ENCODE data around the gene SNAPC1.
"Not testable (repeated sequence)": the region's sequence is repeated elsewhere in the genome, so short reads cannot be mapped to it uniquely, and the experiment has no call there.

SNAPC1 gene, protein sequence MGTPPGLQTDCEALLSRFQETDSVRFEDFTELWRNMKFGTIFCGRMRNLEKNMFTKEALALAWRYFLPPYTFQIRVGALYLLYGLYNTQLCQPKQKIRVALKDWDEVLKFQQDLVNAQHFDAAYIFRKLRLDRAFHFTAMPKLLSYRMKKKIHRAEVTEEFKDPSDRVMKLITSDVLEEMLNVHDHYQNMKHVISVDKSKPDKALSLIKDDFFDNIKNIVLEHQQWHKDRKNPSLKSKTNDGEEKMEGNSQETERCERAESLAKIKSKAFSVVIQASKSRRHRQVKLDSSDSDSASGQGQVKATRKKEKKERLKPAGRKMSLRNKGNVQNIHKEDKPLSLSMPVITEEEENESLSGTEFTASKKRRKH

DNA sequence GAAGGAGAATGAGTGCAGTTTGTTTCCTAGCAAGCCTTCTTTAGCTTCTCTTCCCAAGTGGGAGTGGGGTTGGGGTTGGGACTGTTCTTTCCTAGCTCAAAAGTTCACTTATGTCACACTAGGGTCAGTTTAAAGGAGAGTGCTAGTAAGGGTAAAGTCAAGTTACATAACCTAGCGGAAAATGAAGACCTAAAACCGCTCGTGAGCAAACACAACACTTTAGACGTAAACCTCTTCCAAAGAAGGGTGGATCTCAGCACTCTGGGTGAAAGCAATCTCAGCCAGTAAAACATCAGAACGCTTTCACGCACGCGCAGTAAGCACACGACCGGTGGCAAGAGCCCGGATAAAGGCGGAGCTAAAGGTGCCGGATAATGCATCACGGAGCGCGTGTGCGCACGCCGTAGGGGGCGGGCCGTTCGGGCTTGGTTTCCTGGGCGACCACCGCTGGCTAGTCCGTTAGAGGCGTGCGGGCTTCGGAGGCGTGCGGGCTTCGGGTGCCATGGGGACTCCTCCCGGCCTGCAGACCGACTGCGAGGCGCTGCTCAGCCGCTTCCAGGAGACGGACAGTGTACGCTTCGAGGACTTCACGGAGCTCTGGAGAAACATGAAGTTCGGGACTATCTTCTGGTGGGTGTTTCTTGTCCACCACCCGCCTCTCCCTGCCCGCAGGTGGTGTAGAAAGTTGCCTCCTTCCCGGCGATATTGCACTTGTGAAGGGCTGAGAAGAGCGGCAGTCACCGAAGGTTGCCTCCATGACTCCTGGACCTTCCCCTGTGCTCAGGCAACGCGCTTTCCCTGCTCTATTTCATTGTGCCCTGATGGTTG, at the start of gene SNAPC1:
SNAPC1 (plus strand) TSS at position 462 of the 828 bp plus-strand sequence; CDS start at position 503, 41 bp downstream.
- DNase-seq (ENCODE audit: low read depth in 2 of 2) = peak; percentile 95 to 96

DNA sequence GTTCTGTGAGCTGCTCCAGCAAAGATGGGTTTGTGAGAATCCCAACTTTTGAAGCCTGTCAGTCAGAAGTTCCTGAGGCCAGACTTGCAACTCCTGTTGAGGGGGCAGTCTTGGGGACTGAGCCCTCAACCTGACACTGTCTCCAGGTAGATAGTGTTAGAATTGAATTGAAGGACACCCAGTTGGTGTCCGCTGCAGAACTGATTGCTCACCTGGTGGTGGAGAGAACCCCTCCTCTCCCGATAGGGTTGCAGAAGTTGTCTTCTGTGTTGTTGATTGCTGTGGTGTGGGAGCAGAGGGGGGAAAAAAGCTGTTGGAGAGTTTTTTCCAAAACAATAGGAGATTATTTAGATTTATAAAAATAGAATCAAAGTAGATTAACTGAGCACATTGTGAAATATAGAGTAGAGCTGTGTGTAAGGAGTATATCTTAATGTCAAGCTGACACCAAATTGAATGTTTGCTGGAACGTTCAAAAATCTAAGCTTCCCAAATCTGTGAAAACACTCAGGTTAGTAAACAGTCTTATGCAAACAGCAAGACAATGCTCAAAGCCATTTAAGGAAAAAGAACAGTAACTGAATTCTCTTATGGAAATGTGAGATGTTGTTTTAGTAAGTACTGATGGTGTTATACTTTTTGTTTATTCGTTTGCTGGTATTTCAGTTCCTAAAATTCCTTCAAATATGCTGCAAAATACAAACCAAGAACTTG, 48.3 kb upstream of the SNAPC1 start:
- DNase-seq (ENCODE audit: low read depth in 2 of 2) = no peak

DNA sequence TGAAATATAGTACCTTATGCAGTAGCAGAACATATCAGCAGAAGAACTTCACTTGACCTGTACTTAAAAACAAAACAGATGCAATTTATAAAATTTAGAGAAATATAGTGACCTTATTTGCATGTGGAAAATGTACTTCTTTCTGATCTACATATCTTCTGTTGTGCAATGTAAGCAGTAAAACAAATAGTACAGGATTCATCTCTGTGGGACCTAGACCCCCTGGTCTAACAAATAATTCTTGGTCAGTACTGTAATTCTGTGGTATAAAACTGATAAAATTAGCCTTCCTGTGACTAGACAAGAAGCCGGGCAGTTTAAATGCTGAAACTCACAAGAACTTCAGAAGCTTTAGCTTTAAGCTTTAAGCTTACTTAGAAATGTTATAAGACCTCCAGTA, 45.3 kb upstream of the SNAPC1 start:
- DNase-seq (ENCODE audit: low read depth in 2 of 2) = no peak

DNA sequence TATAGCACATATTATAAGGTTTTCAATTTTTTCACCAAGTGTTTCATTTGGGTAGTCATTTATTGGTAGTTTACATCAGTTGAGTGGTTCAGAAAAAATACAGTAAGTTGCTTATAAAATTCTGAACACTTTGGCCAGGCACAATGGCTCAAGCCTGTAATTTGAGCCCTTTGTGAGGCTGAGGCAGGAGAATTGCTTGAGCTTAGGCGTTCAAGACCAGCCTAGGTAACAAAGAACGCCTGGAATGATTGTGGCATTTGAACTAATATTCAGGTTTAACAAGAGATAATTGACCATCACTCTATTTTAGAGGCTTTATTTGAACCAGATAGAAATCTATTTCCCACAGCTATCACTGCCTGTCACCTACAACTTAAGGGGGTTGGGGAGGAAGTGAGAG, 44.2 kb upstream of the SNAPC1 start:
- no peak for DNase-seq (ENCODE audit: low read depth in 2 of 2)

DNA sequence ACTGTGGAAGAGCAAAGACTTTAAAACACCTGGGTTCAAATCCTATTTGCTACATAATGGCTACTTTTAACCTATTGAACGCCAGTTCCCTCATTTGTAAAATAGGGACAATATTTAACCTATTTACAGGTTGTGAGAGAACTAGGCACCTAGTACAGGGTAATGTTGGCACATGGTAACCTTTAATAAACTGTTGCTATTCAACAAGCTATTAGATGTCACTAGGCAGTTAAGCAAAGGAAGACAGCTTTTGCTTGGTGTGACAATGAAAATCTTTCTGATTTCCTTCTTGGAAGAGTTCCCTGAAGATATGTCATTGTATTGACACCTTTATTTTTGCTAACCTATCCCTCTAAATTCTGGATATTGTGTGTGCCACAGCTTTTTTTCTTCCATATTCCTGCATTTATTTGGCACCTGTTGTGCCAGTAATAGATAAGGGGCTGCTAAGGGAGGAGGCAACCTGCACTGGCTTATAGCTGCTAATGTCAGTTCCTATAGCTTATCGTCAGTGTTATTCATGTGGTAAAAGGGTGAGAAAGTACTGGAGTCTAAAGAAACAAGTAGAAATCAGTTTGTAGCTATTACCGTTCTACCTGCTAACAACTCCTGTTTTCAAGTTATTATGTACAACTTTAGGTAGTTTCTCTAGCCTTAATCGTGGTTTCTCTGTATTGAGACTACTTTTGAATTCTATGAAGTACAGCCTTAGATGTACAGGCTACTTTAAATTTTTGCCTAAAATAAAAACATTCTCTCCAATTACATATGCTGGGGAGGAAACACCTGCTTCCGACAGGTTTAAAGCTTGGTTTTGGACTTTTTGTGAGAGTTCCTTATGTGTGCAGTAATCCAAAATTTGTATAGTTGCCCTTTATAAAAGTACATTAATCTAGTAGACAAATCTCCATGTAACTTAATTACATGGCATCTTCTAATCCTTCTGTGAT, 42.6 kb upstream of the SNAPC1 start:
- DNase-seq (ENCODE audit: low read depth in 2 of 2) = no peak

DNA sequence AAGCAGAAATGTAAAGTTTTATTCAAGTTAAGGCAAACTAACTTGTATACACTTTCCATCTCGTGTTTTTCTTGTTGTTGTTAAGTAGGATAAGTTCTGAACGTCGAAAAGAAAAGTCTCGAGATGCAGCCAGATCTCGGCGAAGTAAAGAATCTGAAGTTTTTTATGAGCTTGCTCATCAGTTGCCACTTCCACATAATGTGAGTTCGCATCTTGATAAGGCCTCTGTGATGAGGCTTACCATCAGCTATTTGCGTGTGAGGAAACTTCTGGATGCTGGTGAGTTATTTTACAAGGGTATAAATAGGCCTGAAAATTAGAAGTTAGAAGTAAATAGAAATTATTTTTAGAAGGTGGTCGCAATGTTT, 41.9 kb upstream of the SNAPC1 start:
- no peak for DNase-seq (ENCODE audit: low read depth in 2 of 2)

DNA sequence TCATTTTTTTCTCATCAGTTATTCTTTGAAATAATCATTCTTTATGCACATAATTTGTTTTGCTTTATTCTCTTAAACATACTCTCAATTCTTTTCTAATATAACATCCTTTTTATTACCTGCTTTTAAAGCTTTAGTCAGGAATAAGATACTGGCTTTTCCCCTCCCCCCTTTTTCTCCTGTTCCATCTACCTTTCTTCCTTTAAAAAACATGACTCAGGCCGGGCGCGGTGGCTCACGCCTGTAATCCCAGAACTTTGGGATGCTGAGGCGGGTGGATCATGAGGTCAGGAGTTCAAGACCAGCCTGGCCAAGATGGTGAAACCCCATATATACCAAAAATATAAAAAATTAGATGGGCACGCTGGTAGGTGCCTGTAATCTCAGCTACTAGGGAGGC, 41.5 kb upstream of the SNAPC1 start:
- no peak for DNase-seq (ENCODE audit: low read depth in 2 of 2)

DNA sequence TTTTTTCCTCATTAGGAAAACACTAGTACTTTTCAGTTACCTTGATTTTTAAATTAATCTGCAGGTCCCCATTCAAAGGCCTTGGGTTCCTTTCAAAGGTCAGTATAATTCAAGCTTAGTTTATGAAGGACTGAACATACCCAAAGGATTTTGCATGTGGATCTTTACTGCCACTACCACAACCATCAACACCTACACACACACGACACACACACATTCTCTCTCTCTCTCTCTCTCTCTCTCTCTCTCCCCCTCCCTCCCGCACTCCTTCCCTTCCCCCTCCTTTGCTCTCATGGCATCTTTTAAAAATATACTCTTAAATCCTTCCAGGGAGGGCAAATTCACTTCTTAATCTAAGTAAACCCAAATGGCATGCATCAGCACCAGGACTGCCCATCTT, 38.1 kb upstream of the SNAPC1 start:
- no peak for DNase-seq (ENCODE audit: low read depth in 2 of 2)

DNA sequence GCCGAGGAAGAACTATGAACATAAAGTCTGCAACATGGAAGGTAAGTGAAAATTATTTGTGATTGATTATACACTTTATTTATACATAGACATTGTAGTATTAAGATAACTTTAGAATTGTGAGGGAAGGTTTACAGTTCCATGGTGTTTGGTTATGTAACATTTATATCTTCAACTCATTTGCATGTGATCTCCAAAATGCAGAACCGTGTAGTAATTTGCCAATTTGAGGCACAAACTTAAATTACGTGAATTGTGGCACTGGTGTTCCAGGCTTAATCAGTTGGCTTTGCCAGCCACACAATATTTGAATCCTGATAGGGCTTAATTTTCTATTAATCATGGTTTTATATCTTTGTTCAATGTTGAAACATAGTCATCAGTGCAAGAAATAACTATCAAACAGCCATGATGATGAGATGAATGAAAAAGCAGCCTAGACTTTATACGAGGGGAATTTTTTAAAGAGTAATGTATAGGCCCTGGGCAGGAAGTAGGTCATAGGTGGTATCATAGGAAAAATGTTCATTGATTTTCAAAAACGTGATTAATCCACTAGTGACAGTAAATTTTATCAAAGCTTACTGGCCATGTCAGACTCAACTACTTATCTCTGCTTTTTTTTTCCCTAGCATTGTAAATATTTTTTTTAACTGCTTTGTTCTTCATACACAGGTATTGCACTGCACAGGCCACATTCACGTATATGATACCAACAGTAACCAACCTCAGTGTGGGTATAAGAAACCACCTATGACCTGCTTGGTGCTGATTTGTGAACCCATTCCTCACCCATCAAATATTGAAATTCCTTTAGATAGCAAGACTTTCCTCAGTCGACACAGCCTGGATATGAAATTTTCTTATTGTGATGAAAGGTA, 35.2 kb upstream of the SNAPC1 start:
- DNase-seq (ENCODE audit: low read depth in 2 of 2) = no peak

DNA sequence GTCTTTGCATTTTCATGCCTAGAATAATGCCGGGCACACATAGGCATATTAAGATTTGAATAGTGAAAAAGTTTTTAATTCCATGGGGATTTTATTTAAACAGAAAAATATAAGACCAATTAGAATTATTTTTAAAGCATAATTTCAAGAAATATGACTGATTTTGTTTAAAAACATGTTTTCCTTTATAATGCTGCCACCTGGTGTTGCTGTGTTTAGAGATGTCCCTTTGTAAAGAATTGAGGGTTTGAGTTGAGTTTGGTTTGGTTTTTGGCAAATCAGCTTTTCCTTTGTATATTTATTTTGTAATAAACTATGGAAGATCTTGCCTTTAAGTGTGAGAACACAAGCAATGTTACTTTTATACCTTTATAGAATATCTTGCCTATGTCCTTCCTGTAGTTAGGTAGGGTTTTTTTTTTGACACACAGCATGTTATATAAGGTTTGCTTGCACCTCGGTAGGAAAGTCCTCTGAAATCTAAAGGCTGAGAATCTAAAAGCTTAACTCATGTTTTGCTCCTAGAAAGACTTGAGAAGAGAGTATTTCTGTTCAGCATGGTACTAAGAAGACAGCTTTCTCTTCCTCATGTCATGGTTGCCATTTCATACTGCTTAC, 31.4 kb upstream of the SNAPC1 start:
- DNase-seq (ENCODE audit: low read depth in 2 of 2) = no peak

DNA sequence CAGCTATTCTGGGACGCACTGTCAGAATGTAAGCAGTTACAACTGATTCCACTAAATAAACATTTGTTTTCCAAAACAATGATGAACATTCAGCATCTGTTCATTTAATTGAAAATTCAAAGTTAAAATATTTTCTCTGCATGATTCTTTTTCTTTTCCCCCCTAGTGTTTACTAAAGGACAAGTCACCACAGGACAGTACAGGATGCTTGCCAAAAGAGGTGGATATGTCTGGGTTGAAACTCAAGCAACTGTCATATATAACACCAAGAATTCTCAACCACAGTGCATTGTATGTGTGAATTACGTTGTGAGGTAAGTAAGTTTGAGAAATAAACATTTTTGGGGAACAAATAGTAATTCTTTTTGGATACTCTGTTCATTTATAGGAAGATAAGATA, 28.2 kb upstream of the SNAPC1 start:
- DNase-seq (ENCODE audit: low read depth in 2 of 2) = no peak

DNA sequence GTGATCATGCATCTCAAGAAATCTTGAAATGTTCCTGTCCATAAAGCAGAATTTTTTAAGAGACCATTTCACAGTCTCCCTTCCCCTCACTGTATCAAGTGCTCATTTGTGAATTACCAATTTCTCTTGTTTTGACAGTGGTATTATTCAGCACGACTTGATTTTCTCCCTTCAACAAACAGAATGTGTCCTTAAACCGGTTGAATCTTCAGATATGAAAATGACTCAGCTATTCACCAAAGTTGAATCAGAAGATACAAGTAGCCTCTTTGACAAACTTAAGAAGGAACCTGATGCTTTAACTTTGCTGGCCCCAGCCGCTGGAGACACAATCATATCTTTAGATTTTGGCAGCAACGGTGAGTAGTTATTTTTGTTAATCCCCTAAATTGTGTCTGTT, 25.5 kb upstream of the SNAPC1 start:
- no peak for DNase-seq (ENCODE audit: low read depth in 2 of 2)

DNA sequence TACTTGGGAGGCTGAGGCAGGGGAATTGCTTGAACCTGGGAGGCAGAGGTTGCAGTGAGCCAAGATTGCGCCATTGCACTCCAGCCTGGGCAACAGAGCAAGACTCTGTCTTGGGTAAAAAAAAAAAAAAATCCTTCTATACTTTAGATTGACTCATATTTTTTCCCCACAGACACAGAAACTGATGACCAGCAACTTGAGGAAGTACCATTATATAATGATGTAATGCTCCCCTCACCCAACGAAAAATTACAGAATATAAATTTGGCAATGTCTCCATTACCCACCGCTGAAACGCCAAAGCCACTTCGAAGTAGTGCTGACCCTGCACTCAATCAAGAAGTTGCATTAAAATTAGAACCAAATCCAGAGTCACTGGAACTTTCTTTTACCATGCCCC, 24.3 kb upstream of the SNAPC1 start:
- no peak for DNase-seq (ENCODE audit: low read depth in 2 of 2)

DNA sequence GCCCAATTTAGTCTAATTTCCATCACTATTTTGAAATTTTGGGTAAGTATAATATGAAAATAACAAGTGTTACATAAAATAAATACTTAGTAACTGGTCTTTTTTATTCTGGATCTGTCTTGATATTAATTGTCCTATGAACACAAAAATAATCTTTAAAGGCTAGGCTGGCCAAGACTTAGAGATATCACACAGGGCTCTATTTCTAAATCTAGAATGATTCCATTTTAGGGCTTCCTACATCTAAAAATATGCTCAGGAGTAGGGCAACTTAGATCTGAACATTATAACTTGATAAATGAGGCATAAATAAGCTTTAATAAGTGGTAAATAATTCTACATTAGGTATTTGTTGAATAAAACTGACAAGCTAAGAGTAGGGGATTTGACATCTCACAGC, 23.1 kb upstream of the SNAPC1 start:
- no peak for DNase-seq (ENCODE audit: low read depth in 2 of 2)

DNA sequence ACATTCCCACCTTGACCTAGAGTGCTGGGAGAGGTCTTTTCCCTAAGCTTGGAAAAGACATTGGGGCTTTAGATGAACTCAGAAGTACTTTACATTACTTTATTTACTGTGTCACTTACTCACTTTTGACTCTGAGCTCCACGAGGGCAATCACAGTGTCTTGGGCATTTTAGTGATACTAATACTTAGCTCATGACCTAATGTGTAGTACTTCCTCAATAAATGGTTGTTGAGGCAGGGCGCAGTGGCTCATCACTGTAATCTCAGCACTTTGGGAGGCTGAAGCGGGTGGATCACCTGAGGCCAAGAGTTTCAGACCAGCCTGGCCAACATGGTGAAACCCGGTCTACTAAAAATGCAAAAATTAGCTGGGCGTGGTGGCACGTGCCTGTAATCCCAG, 19.8 kb upstream of the SNAPC1 start:
- DNase-seq (ENCODE audit: low read depth in 2 of 2) = no peak

DNA sequence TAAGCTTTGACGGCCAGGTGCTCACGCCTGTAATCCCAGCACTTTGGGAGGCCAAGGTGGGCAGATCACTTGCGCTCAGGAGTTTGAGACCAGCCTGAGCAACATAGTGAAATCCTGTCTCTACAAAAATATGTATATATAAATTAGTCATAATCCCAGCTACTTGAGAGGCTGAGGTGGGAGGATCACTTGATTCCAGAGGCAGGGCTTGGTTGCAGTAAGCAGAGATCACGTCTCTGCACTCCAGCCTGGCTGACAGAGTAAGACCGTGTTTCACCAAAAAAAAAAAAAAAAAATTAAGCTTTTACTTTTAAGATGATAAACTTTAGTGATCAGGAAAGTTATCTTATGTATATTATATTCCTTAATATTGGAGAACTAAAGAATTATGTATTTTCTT, 18.0 kb upstream of the SNAPC1 start:
- DNase-seq (ENCODE audit: low read depth in 2 of 2) = no peak

DNA sequence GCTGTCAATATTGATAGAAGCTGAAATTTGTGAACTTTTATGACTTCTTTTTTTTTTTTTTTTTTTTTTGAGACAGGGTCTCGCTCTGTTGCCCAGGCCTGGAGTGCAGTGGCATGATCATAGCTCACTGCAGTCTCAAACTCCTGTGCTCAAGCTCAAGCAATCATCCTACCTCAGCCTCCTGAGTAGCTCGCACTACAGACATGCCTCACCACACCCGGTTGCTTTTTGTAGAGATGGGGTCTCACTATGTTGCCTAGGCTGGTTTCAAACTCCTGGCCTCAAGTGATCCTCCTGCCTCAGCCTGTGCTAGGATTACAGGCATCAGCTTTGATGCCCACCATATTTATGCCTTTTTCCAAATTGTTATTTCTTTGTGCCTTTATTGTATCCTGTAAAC, 15.9 kb upstream of the SNAPC1 start:
- not testable (repeated sequence) for DNase-seq (ENCODE audit: low read depth in 2 of 2)

DNA sequence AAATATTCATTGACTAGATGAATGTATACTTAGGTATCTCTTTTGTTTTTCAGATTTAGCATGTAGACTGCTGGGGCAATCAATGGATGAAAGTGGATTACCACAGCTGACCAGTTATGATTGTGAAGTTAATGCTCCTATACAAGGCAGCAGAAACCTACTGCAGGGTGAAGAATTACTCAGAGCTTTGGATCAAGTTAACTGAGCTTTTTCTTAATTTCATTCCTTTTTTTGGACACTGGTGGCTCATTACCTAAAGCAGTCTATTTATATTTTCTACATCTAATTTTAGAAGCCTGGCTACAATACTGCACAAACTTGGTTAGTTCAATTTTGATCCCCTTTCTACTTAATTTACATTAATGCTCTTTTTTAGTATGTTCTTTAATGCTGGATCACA, 15.3 kb upstream of the SNAPC1 start:
- no peak for DNase-seq (ENCODE audit: low read depth in 2 of 2)

DNA sequence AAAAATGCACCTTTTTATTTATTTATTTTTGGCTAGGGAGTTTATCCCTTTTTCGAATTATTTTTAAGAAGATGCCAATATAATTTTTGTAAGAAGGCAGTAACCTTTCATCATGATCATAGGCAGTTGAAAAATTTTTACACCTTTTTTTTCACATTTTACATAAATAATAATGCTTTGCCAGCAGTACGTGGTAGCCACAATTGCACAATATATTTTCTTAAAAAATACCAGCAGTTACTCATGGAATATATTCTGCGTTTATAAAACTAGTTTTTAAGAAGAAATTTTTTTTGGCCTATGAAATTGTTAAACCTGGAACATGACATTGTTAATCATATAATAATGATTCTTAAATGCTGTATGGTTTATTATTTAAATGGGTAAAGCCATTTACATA, 14.9 kb upstream of the SNAPC1 start:
- no peak for DNase-seq (ENCODE audit: low read depth in 2 of 2)

DNA sequence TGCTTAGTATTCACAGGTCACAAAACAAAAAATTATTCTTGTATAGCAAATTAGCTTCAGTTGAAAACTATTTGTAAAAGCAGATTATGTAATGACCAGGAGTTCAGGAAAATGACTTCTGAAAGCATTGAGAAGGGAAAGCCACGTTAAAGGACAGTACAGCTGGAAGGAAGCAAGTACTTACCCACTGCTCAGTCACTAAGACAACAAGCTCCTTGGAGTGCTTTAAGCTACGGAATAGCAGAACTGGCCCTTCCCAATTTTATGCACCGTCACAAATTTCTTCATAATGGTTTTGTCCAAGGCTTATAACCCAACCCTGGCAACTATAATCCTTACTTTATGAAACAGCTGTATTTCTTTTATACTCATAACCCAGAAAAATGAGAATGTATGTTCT, 13.0 kb upstream of the SNAPC1 start:
- DNase-seq (ENCODE audit: low read depth in 2 of 2) = no peak

All from stimulated activated CD8-positive, alpha-beta memory T cell treated with anti-CD3 and anti-CD28 coated beads, Interleukin-7, amount 100 ng/mL, for 1 hour (primary cell).